Measurements from ENCODE around the gene CPLX1.
"Not testable (repeated sequence)": the region's sequence is repeated elsewhere in the genome, so short reads cannot be mapped to it uniquely, and the experiment has no call there.

Gene CPLX1

GRCh38 chr4:774419-775092 is 51.4 kb downstream of the CPLX1 start:
- DNase-seq: not testable (repeated sequence)

GRCh38 chr4:773214-773613 is 52.7 kb downstream of the CPLX1 start:
- no peak for DNase-seq

- no peak for DNase-seq
Observed at GRCh38 chr4:772776-773175, 53.2 kb downstream of the CPLX1 start.

- no peak for DNase-seq
Observed at GRCh38 chr4:772118-772517, 53.8 kb downstream of the CPLX1 start.

GRCh38 chr4:771464-771863 is 54.5 kb downstream of the CPLX1 start:
- DNase-seq: no peak

- DNase-seq: no peak
Observed at GRCh38 chr4:770022-770421, 55.9 kb downstream of the CPLX1 start.

GRCh38 chr4:769511-769910 is 56.4 kb downstream of the CPLX1 start:
- DNase-seq: no peak

- no peak for DNase-seq
Observed at GRCh38 chr4:768995-769394, 56.9 kb downstream of the CPLX1 start.

- no peak for DNase-seq
Observed at GRCh38 chr4:768076-768475, 57.9 kb downstream of the CPLX1 start.

GRCh38 chr4:766559-767283 is 59.2 kb downstream of the CPLX1 start:
- DNase-seq: no peak

- DNase-seq: no peak
Observed at GRCh38 chr4:766152-766515, 59.8 kb downstream of the CPLX1 start.

GRCh38 chr4:764405-765169 is 61.3 kb downstream of the CPLX1 start:
- no peak for DNase-seq

GRCh38 chr4:763922-764321 is 62.0 kb downstream of the CPLX1 start:
- no peak for DNase-seq

GRCh38 chr4:763191-763810 is 62.6 kb downstream of the CPLX1 start:
- DNase-seq: no peak

- DNase-seq: no peak
Observed at GRCh38 chr4:762211-763190, 63.4 kb downstream of the CPLX1 start.

GRCh38 chr4:761739-762138 is 64.2 kb downstream of the CPLX1 start:
- no peak for DNase-seq

GRCh38 chr4:761086-761485 is 64.8 kb downstream of the CPLX1 start:
- no peak for DNase-seq

GRCh38 chr4:760616-761015 is 65.3 kb downstream of the CPLX1 start:
- DNase-seq: no peak

GRCh38 chr4:759810-760209 is 66.1 kb downstream of the CPLX1 start:
- not testable (repeated sequence) for DNase-seq

- no peak for DNase-seq
Observed at GRCh38 chr4:757111-757510, 68.8 kb downstream of the CPLX1 start.

- no peak for DNase-seq
Observed at GRCh38 chr4:754221-755120, 71.5 kb downstream of the CPLX1 start.

All from SIG-M5 (cell line).